ENCODE data around the gene CD274.
"Not testable (repeated sequence)": the region's sequence is repeated elsewhere in the genome, so short reads cannot be mapped to it uniquely, and the experiment has no call there.

The CD274 gene

DNA sequence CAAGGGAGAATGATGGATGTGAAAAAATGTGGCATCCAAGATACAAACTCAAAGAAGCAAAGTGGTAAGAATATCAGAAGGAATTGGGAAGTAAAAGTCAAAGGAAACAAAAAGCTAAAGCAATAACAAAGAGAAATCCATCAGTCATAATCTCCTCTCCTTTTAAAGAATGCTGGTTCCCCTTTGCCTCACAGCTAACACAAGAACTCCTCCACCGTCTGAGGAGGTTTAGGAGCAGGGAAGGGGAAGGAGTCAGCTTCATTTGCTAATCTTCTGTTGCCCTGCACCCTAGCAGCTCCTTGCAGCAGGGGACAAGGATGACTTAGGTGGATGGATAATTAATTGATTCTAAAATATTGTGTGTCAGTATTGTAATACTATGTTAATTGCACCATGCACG is 16.4 kb downstream of the CD274 start:
- no peak overlapping the region for H3K4me3 ChIP-seq (replicated peaks; ENCODE audit: low read depth, low read length)
- TF ChIP-seq, protein P1, sequence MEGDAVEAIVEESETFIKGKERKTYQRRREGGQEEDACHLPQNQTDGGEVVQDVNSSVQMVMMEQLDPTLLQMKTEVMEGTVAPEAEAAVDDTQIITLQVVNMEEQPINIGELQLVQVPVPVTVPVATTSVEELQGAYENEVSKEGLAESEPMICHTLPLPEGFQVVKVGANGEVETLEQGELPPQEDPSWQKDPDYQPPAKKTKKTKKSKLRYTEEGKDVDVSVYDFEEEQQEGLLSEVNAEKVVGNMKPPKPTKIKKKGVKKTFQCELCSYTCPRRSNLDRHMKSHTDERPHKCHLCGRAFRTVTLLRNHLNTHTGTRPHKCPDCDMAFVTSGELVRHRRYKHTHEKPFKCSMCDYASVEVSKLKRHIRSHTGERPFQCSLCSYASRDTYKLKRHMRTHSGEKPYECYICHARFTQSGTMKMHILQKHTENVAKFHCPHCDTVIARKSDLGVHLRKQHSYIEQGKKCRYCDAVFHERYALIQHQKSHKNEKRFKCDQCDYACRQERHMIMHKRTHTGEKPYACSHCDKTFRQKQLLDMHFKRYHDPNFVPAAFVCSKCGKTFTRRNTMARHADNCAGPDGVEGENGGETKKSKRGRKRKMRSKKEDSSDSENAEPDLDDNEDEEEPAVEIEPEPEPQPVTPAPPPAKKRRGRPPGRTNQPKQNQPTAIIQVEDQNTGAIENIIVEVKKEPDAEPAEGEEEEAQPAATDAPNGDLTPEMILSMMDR (IDR thresholded peaks at IDR 0.05; ENCODE audit: low read length, missing control alignments): no peak
- DNase-seq (ENCODE audit: low read depth): no peak

DNA sequence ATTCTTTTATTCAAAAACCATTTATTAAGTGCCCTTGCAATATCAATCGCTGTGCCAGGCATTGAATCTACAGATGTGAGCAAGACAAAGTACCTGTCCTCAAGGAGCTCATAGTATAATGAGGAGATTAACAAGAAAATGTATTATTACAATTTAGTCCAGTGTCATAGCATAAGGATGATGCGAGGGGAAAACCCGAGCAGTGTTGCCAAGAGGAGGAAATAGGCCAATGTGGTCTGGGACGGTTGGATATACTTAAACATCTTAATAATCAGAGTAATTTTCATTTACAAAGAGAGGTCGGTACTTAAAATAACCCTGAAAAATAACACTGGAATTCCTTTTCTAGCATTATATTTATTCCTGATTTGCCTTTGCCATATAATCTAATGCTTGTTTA is 18.5 kb downstream of the CD274 start:
- TF ChIP-seq, protein P1 (IDR thresholded peaks at IDR 0.05; ENCODE audit: low read length, missing control alignments): no peak
- no peak overlapping the region for H3K4me3 ChIP-seq (replicated peaks; ENCODE audit: low read depth, low read length)
- no peak for DNase-seq (ENCODE audit: low read depth)

DNA sequence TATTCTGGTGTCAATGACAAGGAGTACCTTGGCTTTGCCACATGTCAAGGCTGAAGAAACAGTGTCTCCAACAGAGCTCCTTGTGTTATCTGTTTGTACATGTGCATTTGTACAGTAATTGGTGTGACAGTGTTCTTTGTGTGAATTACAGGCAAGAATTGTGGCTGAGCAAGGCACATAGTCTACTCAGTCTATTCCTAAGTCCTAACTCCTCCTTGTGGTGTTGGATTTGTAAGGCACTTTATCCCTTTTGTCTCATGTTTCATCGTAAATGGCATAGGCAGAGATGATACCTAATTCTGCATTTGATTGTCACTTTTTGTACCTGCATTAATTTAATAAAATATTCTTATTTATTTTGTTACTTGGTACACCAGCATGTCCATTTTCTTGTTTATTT is 19.8 kb downstream of the CD274 start:
- no peak for DNase-seq (ENCODE audit: low read depth)
- H3K4me3 ChIP-seq (replicated peaks; ENCODE audit: low read depth, low read length): no peak overlapping the region
- TF ChIP-seq, protein P1 (IDR thresholded peaks at IDR 0.05; ENCODE audit: low read length, missing control alignments): no peak

DNA sequence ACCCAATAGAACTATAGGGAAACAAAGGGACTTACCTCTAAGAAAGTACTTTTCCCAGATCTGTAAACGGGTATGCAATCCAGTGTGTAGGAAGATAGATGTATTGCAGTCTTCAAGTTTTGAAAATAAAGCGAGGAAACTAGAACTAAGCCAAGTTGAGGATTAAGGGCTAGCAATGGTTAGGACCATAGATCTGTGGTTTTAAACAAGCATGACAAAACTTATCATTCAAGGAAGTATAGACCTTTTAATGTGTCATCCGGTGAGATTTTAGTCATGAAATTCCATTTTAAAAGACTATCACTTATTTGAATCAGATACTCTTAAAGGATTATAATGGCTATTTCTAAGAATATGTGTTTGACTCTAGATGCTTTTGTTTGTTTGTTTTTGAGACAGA is 20.5 kb downstream of the CD274 start:
- TF ChIP-seq, protein P1 (IDR thresholded peaks at IDR 0.05; ENCODE audit: low read length, missing control alignments): no peak
- H3K4me3 ChIP-seq (replicated peaks; ENCODE audit: low read depth, low read length): no peak overlapping the region
- DNase-seq (ENCODE audit: low read depth): no peak

DNA sequence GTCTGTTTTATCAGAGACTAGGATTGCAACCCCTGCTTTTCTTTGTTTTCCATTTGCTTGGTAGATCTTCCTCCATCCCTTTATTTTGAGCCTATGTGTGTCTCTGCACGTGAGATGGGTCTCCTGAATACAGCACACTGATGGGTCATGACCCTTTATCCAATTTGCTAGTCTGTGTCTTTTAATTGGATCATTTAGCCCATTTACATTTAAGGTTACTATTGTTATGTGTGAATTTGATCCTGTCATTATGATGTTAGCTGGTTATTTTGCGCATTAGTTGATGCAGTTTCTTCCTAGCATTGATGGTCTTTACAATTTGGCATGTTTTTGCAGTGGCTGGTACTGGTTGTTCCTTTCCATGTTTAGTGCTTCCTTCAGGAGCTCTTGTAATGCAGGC is 25.3 kb downstream of the CD274 start:
- H3K4me3 ChIP-seq (replicated peaks; ENCODE audit: low read depth, low read length); DNase-seq (ENCODE audit: low read depth): not testable (repeated sequence)

DNA sequence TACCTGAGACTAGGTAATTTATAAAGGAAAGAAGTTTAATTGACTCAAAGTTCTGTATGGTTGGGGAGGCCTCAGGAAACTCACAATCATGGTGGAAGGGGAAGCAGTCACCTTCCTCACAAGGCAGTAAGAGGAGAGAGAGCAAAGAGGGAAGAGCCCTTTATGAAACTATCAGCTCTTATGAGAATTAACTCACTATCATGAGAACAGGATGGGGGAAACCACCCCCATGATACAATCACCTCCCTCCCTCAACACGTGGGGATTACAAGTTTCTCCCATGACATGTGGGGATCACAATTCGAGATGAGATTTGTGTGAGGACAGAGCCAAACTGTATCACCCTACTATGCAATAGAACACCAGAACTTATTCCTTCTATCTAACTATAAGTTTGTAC is 27.9 kb downstream of the CD274 start:
- no peak overlapping the region for H3K4me3 ChIP-seq (replicated peaks; ENCODE audit: low read depth, low read length)
- TF ChIP-seq, protein P1 (IDR thresholded peaks at IDR 0.05; ENCODE audit: low read length, missing control alignments): no peak
- DNase-seq (ENCODE audit: low read depth): no peak

DNA sequence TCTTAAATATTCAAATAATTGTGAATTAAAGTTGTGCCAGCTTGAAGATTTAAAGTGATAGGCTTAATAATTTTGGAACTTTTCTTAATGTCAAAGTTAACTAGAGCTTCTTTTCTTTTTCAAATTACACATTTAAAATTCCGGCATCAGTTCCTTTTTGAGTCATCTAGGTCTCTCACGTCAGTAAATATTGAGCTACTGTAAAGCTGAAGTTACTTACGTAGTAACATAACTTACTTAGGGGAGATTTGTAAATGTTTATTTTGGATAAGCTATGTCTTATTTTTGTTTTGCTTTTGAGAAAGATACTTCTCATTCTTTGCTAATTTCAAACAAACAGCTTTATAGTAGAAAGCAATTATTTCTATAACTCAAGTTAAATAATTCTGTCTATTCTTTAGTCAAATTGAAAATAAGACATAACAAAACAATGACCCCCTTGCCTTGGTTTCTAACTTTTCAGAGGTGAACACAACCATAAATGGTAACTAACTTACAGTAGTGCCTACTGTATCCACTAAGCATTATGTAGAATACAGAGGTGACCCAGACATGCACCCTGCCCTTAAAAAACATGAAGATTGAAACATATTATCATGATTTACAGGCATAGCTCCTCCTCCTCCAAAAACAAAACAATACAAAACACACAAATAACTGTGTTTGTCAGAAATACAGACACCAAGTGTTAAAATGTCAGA is 29.8 kb downstream of the CD274 start:
- DNase-seq (ENCODE audit: low read depth): no peak
- TF ChIP-seq, protein P1 (IDR thresholded peaks at IDR 0.05; ENCODE audit: low read length, missing control alignments): no peak

More for the DNA sequence above, 29.8 kb downstream of the CD274 start:
- H3K4me3 ChIP-seq (replicated peaks; ENCODE audit: low read depth, low read length): no peak overlapping the region

Data from fibroblast of pulmonary artery (primary cell).